GM18861 (cell line): Measurements from ENCODE around the gene FAM78A.
"Not testable (repeated sequence)": the region's sequence is repeated elsewhere in the genome, so short reads cannot be mapped to it uniquely, and the experiment has no call there.

ENCODE experiments used
- ATAC-seq: cut with Tn5 transposase; IDR thresholded peaks from one replicate; pipeline ENCODE4 v1.9.1; 2021; ENCODE audit not compliant: unreplicated experiment

FAM78A gene

DNA sequence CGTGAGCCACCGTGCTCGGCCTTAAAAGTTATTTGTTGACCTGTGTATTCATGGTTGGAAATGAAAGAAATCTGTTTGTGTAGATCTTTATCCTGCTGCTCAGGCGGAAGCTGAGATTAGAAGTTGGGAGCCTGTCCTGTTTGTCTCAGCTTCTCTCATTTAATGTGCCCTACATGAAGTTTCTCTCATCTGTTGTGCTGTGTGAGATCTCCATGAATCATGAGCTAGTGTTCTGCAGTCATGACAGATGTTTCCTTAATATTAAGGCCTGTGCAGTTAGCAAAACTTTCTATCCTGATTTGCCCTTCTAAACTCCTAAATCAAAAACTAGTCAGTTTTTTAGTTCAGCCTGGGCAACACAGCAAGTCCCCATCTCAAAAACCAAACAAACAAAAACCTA is 59.5 kb downstream of the FAM78A start:
- no peak for ATAC-seq

DNA sequence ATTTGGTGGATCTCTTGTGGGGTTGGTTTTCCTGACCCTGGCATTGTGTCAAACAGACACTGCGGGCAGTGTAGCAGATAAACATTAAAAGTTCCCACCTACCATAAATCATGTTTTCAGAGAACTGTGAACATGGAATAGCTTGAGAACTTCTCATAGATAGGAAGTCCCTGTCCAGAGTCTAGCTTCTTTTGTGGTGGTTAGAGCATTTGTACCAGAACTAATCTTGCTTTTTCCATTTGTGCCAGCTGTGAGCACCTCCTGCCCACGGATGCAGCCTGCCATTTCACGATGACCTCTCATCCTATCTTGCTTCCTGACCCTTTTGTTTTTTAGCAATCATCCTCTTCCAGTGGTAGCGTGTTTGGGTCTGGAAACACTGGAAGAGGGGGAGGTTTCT is 61.4 kb downstream of the FAM78A start:
- no peak for ATAC-seq

DNA sequence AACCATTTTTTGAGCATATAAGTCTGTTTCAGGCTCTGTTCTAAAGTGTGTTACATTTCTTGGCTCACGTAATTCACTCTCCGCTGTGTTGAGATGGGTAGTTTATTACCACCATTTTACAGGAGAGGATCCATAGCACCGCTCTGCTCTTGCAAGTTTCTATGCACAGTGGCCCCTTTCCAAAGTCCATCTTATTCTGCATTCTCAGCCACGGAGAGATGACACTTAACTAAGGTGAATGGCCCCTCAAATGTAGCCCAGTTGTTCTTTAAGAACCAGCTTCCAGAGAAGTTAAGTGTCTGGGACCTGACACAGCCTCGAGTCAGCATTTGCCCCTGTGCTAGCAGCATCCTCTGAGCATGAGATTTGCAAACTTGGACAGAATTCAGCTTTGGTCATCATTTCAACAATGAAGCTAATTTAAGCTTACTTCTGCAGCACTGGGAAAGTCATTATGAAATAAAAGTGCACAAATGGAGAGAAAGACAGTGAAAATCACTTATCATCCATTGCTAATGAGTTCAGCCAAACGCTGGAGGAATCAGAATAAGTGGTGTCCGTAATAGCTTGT is 61.9 kb downstream of the FAM78A start:
- ATAC-seq, result no peak

DNA sequence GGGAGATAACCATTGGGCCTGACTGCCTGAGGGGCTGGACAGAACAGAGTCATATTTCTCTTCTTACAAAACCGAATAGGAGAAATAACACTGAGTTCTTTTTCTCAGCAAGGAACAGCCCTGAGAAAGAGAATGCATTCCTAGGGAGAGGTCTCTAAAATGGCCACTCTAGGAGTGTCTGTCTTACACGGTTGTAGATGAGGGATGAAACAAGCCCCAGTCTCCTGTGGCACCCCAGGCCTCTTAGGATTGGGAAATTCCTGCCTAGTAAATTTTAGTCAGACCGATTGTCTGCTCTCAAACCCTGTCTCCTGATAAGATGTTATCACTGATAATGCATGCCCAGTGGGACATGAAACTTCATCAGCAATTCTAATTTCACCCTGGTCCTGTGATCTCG is 64.4 kb downstream of the FAM78A start:
- ATAC-seq, result not testable (repeated sequence)
